Activated CD8-positive, alpha-beta memory T cell treated with anti-CD3 and anti-CD28 coated beads for 4 hours (primary cell): Measurements from ENCODE around the gene POLR2J2.
"Not testable (repeated sequence)": the region's sequence is repeated elsewhere in the genome, so short reads cannot be mapped to it uniquely, and the experiment has no call there.

Source experiments
- DNase-seq, 2 donors: peaks; one replicate each; pipeline ENCODE4 v3.0.0-alpha.2; 2020; ENCODE audit warnings: low read depth in 2 of 2

The POLR2J2 gene

GRCh38 chr7:102671166-102671955 is at the start of gene POLR2J2:
TSS of gene POLR2J2 (minus strand) at chr7:102671663. CDS start at chr7:102671601, 62 bp downstream.
- DNase-seq = not testable (repeated sequence)

- not testable (repeated sequence) for DNase-seq
These were observed 47.0 kb upstream of the POLR2J2 start for GRCh38 chr7:102718491-102718890.

GRCh38 chr7:102715718-102716117 is 44.3 kb upstream of the POLR2J2 start:
- DNase-seq = not testable (repeated sequence)

- not testable (repeated sequence) for DNase-seq
These were observed 43.5 kb upstream of the POLR2J2 start for GRCh38 chr7:102714774-102715522.

DNA sequence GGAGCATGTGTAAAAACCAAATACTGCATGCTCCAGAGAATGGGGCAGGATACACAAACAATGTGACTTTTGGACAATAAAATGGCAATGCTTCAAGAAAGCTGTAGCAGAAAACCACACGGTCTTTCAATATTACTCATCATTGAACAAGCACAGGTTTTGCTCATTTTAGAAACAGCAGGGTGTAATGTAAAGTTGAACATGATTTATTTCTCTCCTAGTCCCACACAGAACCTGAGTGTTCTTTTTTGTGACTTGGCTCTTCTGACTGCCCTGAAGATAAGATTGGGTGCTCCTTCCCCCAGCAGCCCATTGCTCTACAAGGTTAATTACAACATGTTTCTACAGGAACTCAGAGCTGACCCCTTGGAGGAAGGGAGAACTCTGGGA is 42.2 kb upstream of the POLR2J2 start:
- not testable (repeated sequence) for DNase-seq

DNA sequence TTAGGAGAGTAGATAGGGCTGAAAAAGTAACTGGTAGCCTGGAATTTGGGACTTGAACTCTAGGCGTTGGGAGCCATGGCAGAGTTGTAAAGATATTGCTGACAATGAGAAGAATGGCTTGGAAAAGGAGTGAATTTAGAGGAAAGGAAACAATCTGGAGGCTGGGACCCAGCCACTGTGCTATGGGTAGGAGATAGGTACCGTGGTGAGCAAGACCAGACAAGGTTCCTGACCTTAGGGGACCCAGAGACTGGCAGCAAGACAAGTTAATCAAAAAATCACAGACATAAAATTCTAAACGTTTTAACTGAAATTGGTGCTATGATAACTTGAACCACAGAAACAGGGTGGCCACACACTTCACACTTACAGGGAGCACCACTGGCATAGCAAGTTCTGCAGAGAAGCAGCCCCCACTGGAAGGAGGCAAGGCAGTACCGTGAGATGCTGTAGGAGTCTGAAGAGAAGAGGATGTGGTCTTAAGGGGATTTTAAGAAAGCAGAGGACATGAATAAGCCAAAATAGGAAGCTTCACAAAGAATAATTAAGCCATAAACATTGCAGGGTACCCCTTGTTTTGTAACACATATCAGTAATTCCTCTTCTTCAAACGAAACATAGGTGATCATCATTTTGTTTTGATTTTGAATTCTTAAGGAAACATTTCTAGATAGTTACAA is 41.7 kb upstream of the POLR2J2 start:
- not testable (repeated sequence) for DNase-seq

GRCh38 chr7:102698962-102699750 is 27.7 kb upstream of the POLR2J2 start:
- DNase-seq = not testable (repeated sequence)

GRCh38 chr7:102697642-102698512 is 26.4 kb upstream of the POLR2J2 start:
- DNase-seq = not testable (repeated sequence)

- not testable (repeated sequence) for DNase-seq
These were observed 24.5 kb upstream of the POLR2J2 start for GRCh38 chr7:102696009-102696408.

GRCh38 chr7:102695033-102695552 is 23.6 kb upstream of the POLR2J2 start:
- DNase-seq = not testable (repeated sequence)

- not testable (repeated sequence) for DNase-seq
These were observed 22.5 kb upstream of the POLR2J2 start for GRCh38 chr7:102694008-102694407.

GRCh38 chr7:102690602-102691001 is 19.1 kb upstream of the POLR2J2 start:
- DNase-seq = not testable (repeated sequence)

GRCh38 chr7:102689436-102690282 is 18.2 kb upstream of the POLR2J2 start:
- not testable (repeated sequence) for DNase-seq

GRCh38 chr7:102688299-102689036 is 17.0 kb upstream of the POLR2J2 start:
- DNase-seq = not testable (repeated sequence)

- not testable (repeated sequence) for DNase-seq
These were observed 11.1 kb upstream of the POLR2J2 start for GRCh38 chr7:102682560-102682959.

DNA sequence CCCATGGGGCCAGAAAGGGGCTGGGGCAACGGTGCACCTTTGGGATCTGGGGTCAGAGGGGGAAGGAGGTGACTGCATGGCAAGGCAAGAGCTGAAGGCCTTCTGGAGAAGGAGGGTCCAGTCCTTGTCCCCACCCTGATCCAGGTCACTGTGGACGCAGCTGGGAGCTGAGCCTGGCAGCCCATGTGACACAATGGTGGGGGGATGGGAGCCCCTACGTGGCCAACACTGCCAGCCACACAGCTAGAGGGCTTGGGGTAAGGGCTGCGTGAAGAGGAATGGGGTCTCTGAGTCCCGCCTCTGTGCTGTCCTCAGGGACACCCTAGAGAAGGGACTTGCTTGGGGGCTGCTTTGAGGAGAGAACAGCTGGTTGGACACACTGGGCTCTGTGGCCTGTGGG is 9.3 kb upstream of the POLR2J2 start:
- not testable (repeated sequence) for DNase-seq

- not testable (repeated sequence) for DNase-seq
These were observed 4.1 kb upstream of the POLR2J2 start for GRCh38 chr7:102675545-102675944.

DNA sequence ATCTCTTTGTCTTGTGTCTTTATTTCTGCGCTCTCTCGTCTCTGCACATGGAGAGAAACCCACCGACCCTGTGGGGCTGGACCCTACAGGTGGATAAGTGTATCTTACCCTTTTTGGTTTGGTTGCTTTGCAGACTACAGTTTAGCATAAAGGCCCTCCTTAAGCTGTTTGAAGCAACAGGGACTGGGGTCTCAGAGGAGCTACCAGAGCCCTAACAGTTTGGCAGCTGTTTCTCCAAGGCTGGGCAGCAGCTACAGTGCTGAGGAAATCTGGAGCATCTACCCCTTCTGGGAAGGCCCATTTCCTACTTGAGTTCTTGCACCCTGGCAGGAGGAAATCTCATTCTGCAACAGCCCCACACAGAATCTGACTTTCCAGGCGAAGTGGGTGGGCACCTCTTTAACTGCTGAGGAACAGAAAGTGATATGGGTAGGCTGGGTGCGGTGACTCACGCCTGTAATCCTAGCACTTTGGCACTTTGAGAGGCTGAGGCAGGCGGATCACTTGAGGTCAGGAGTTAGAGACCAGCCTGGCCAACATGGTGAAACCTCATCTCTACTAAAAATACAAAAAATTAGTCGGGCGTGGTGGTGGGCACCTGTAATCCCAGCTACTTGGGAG is 2.1 kb upstream of the POLR2J2 start:
- not testable (repeated sequence) for DNase-seq
